Upper lobe of left lung (tissue), 4 donors: ENCODE data around the gene IL1RAPL1.

Source experiments
- POLR2A ChIP-seq, 4 donors: fragments of 450-650 bp; IDR thresholded peaks; one replicate each; pipeline ENCODE4 v1.5.1; 2016 to 2017; ENCODE audit warnings: antibody characterized with exemption in 4 of 4, mild to moderate bottlenecking in 2 of 4
- POLR2AphosphoS5 ChIP-seq, 2 donors: sonication (generic); formaldehyde crosslinking; IDR thresholded peaks; one replicate each; pipeline ENCODE4 v1.5.1; 2017; ENCODE audit warnings: antibody characterized with exemption in 2 of 2

DNA sequence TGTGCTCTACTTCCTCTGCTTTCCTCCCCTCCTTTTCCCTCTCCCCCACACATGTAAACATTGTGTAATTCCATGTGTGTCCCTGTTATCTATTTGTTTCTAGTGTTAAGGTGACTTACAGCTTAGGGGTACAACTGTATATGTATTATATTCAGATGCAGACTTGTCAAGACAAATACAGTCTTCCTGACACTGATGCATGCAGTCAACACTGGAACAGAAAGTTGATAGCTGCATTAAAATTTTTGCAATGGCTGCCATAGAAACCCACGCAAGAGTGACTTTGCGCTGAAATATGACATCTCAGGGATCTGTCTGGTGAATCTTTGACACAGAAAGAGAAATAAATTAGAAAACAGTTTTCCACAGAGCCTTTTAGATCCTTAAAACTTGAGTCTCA lies 656.7 kb downstream of the IL1RAPL1 start:
- no peak for TF ChIP-seq POLR2A (IDR thresholded peaks at IDR 0.05)
- no peak for TF ChIP-seq POLR2AphosphoS5 (IDR thresholded peaks at IDR 0.05)
